NK-92 treated with Interleukin-12 subunit alpha and Interleukin-12 subunit beta, amount 100 ng/mL, for 24 hours (cell line): Measurements from ENCODE around the gene ALK.

Source experiments
- DNase-seq: peaks from one replicate; lab custom pipeline; 2025; lab: John Stamatoyannopoulos, UW

The ALK gene

DNA sequence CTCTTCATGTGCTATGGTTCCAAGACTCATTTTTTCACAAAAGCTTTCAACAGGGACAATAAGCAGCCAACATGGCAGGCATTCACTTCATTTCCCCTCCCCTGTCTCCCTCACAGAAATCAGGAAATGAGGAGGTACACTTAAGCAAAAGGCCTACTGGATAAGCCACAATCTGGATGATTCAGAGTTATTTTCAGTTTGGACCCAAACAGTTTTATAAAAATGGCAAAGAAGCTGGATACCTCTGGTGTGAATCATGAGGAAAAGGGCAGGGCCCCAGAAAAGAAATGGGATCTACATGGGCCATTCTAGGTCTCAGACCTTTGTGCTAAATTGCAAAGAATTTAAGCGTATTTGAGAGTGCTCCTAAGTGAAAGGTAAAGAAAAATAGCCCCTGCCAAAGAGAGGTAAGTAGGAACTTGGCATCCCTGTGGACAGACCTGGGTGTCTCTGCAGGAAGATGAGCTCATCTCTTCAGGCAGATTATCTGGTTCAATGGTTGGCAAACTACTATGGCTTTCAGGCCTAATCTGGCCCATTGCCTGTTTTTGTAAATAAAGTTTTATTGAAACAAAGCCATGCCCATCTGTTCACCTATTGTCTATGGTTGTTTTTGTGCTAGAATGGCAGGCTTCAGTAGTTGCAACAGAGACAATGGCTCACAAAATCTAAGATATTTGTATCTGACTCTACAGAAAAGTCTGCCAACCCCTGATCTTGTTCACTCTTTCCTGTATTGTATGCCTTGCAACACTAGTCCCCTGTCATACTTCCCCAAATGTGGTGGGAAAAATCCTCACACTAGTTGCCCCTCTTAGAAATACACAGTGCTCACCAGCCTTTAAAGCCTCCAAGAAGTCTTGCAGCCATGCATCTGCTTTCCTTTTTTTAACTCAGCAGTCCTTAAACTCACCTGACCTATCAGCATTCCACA lies 315.0 kb downstream of the ALK start:
- DNase-seq, result no peak

- DNase-seq, result no peak
Observed at GRCh38 chr2:29603341-29603740, 318.0 kb downstream of the ALK start.

DNA sequence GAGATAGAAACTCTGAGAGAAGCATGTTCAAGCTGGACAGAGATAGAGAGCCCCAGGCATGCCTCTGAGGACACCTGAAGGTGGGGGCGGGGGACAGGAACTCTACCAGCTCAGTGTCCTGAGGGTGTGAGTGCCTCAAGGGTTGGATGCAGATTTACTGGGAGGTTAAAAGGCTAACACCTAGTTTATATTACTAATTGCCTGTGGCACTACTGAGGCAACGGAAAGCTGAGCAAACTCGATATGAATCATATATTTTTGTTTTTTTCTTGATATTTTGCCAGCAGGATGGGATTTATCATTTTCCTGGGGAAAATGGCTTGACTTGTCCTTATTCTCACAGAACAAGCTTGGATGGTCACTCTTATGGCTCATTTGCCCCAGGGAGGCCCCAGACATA lies 319.5 kb downstream of the ALK start:
- no peak for DNase-seq

GRCh38 chr2:29601321-29601720 lies 320.1 kb downstream of the ALK start:
- no peak for DNase-seq

GRCh38 chr2:29599946-29600345 lies 321.4 kb downstream of the ALK start:
- no peak for DNase-seq

- no peak for DNase-seq
Observed at GRCh38 chr2:29598978-29599377, 322.4 kb downstream of the ALK start.

GRCh38 chr2:29597035-29597434 lies 324.4 kb downstream of the ALK start:
- no peak for DNase-seq

- DNase-seq, result no peak
Observed at GRCh38 chr2:29596584-29596983, 324.8 kb downstream of the ALK start.

DNA sequence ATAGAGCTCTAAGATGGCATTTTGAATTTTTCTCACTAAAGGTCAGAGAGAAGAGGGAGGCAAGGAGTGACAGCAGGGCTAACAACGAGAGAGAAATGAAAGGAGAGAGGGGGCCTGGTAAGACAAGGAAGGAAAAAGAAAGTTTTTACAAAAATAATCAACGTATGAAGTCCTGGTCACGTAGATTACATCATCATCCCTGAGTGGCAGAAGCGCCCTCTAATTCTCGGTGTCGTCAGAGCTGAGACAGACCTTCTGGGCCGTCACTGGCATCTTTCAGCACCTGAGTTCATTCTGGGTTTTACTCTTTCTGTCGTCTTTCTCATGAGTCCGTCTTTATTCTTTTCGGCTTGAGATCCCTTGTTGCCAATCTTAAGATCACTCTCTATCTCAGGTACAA lies 329.8 kb downstream of the ALK start:
- DNase-seq, result no peak

- DNase-seq, result no peak
Observed at GRCh38 chr2:29590211-29590610, 331.2 kb downstream of the ALK start.

DNA sequence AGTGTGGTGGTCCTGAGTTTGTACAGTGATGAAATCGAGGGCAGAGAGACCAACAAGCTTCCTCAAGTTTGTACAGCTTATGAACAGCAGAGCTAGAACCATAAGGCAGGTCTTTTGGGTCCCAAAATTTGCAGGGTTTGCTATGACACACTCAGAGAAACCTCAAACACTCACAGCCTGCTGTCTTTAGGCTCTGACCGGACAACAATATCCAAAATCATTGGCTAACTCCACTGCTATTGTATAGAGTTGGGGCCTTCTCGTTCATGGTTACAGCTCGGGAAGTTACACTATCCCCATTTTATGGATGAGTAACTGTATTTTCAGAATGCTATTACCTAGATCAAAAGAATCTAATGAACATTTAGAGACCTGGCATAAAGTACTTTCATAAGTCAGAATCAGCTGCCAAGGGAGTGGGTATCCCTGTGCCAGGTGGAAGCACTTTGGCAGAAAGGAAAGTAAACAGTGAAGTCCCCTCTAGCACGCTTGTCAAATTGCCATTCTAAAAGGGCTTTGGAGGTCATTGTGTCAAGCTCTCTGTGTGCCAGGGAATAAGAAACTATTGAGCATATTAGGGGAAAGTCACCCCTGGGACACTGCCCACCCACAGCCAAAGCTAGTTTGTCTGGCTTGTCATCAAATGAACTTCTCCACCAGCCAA lies 331.8 kb downstream of the ALK start:
- no peak for DNase-seq

DNA sequence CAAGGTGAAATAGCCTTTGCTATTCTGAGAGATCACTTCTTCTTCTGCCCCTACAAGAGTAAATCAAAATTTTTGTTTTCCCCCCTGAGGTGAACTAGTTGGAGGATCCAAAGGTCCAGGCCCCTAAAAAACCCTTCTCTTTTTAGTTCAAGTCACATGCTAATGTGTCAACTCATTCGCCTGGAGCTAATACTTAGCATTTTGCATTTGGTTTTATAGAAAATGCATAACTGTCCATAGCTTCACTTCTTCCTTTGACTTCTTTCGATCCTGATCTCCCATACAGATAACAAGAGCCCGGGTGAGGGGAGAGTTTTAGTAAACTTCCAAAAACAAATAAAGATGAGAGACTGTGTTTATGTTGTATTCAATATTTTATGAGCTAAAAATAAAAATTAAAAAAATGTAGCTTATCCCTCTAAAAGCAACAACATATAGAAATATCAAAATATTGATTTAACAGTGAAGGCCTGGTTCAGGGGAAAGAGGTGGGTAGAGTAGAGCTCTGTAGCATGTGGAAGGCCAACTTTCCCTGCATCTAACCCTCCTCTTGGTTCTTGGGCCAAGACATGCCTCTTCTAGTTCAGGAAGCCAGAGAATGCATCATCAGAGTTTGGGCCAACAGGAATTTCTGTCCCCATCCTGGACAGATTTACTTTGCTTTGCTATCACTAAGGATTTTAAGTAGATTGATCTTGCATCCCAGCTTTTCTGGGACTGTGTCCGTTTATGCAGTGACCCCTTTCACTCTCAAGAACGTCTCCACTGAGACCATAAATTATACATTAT lies 333.8 kb downstream of the ALK start:
- no peak for DNase-seq

GRCh38 chr2:29586919-29587318 lies 334.5 kb downstream of the ALK start:
- DNase-seq, result no peak

GRCh38 chr2:29583548-29584156 lies 337.7 kb downstream of the ALK start:
- no peak for DNase-seq

- DNase-seq, result no peak
Observed at GRCh38 chr2:29583104-29583503, 338.3 kb downstream of the ALK start.

DNA sequence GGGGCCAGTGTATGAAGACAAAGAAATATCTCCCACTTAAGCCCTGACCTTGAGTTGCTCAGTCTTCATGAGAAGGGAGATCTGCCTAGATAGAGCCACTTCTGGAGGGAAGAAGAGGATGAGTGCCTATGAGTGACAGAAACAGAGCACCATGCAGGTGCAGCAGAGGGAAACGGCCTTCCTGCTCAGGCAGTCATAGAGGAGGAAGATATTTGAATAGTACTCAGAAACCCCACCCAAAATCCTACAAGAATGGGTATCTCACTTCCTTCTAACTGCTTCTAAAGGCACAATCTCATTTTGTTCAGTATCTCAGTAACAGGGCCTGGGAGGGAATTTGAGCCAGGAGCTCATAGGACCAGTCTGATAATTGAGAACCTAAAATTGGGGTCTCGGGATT lies 339.3 kb downstream of the ALK start:
- DNase-seq, result no peak

DNA sequence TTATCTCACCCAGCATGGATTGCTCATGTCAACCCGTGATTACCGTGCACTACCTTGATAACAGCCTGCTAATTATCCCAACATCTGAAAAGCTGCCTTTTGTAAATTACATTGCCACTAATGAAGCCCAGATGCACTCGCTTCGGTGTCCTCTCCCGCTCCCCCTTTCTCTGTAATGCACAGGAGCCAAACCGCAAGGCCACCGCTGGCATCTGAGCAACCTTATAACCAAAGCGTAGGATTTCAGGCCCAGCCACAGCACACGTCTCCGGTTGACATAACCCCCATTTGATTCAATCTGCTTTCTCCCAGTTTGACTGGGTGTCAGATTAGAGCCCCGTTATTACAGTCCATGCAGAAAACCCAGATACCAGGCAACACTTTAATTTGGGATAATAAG lies 341.2 kb downstream of the ALK start:
- DNase-seq, result no peak

DNA sequence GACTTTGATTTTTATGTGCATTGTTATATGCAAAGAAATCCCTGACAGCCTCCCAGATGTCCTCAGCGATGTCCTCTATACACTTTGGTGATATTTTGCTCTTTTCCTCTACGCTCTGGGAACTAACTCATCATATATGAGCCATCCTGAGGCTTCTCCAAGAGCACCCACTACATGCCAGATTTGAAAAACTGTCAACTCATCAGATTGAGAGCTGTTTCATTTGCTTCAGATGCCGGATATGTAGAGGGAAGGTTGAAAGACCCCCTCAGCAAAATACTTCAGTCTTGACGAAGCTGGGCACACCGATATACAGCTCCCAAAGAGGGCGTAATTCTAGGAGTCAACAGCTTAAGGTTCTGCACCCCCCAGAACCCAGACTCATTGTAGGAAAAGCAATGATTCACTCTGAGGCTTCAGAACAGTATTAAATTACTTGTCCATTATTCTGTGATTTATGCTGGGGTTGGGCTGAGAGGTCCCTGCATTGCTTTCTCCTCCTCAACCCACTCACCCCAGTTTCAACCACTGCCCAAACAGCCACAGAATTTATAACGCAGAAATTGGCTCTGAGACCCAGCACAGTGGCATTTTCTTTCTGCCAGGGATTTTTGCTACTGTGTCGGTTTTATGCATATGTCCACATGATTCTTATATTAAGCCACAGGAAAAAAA lies 341.8 kb downstream of the ALK start:
- no peak for DNase-seq

- DNase-seq, result no peak
Observed at GRCh38 chr2:29578084-29578598, 343.2 kb downstream of the ALK start.

DNA sequence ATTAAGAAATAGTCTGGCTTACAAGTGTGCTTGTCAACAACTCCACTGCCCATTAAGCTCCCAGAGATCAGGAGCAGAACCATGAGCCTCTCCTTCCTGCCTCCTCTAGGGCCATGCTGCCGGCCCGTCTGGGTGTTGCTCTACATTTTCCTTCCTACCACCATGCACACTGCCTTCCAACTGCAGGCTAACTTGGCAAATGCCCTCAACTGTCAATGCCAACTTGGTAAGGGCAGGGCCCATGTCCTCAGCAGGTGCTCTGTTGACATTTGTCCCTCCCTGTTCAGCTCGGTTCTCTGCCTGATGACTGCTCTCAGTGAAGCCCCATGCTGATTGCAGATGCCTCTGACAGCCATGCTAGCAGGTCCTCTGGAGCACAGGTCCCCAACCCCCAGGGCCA lies 345.2 kb downstream of the ALK start:
- no peak for DNase-seq

DNA sequence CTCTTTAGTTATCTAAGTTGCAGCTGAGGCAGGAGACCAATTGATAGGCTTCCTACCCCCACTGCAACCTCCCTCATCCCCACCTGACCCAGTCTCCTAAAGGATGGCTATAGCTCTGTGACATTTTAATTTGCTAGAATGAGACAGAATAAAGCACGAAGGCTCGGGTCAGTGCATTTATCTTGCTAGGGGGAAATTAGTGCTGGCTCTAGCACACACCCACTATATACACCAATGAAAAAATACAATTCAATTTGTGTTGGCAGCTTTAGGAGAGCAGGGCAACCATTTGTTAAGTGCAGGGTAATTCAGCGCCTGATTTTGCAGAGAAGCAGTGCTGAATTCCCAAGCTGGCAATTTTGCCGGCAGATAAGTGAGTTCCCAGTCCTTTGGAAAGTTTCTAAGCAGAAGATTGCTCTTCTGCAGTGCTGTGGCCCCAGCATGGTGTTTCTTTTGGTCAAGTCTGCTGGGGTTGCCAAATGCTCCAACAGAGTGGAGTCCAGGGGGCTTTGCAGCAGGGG lies 346.0 kb downstream of the ALK start:
- no peak for DNase-seq
